Non-pigmented ciliary epithelial cell (primary cell): Measurements from ENCODE around the gene CAD.

Experiments used
- DNase-seq: peaks from one replicate; pipeline ENCODE4 v3.0.0-alpha.2; 2010; ENCODE audit warnings: low read depth

CAD gene

DNA sequence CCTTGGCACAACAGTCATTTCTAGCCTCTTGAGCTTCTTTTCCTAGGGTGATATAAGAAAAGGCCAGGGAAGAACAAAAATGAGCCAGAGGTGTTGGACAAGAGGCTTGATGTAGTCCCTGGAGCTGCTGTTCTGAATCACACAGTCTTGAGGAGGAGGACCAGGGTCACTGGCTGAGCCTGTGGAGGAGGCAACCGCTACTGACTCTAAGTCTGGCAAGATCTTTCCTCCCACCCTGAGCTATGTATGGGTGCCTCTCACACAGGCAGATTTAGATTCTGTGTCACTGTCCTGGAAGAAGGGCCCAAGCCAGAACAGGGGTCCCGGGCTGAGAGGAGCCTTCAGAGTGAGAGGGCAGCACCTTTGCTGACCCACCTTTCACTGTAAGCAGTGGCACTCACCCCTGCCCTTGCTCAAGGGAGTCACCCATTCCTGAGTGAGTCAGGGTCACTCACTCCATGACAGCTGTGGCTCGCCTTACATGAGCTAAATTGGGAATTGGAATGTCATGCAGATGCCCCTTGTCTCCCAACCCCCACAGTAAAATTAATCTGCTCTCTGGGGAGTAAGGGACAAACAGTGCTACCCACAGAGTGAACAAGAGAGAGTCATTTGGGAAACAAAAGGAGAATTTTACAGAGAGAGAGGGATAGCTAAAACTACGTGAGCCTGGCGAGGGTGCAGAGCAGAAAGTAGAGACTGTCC lies 64.8 kb downstream of the CAD start, which contains the start of gene TRIM54:
Gene TRIM54 (plus strand): TSS at position 575 of the 705 bp plus-strand sequence. CDS start 303 bp downstream, outside the sequence.
- no peak for DNase-seq

DNA sequence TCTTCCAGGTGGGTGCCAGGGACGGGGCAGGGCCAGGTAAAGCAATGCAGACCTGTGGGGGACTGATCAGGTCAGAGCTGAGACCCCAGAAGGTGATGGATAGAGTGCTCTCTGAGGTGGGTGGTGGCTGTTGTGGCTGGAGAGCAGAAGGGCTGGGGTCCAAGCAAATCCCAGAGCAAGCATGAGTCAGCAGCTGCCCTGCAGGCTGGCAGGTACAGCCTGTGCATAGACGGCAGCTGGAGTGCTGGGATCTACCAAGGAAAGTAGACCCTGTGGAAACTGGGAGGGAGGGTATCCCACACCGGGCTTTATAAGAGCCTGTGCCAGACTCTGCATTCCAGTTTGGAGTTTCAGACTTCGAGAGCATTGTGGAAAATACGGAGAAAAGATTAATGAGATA lies 65.7 kb downstream of the CAD start:
- no peak for DNase-seq

DNA sequence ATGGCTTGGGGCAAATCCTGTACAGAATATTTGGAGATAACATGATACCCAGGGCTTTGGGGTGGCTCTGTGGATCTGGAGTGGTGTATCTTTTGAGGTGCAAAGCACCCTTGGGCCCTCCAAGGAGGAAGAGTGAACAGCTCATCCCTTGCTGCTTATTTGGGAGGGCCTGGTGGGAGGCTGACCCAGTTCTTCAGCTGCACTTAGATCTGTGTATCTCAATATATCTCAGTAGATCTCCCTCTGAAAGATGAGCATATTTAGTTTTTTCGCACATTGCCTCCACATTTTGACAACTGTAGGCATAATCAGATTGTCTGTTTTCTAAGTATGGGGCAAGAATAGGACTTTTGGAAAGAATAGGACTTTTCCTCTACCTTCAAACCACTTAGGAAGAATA lies 67.8 kb downstream of the CAD start:
- DNase-seq: no peak

DNA sequence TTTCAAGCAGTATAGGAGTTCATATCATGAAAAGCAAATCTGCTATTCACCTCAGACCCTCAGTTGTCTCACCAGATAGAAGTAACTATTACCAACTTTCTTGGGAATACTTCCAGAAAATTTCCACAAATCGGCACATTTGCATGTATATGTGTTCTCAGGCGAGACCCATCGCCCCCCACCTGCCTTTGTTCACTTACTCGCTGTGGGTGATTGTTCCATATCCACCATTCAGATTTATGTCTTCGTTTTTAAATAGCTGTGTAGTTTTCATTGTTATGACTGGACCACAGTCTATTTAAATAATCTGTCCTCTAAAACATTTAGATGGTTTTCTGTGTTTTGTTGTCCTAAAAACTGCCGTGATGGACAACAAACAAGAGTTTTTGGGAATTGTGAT lies 68.3 kb downstream of the CAD start:
- DNase-seq: no peak

DNA sequence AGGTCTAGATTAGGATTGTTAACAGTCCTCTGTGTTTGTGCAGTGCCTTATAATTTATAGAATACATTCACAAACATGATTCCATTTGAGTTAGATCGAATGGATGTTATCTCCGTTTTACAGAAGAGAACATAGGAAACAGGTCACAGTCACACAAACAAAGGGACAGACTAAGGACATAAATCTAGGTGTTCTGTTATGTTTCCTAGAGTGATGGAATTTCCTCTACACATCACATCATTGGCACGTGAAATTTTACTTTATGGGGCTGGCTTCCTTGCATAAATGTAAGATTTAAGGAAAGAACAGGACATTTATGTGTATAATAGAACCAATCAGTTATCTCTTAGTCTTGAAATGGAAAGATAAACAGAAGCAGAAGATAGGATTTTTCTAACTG lies 71.4 kb downstream of the CAD start:
- DNase-seq: no peak

DNA sequence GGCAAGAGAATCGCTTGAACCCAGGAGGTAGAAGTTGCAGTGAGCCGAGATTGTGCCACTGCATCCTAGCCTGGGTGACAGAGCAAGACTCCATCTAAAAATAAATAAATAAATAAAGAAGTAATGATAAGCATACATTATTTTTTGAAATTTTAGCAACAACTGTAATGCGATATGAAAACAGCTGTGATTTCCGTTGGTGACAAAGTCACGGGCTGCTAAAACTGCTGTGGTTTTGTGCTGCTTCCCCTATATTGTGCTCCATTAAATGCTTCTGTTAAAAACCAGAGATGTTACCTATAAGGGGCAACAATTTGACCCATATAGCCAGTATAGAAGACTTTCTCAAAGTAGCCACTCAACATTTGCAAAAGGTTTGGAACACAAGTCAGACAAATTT lies 73.4 kb downstream of the CAD start:
- no peak for DNase-seq

DNA sequence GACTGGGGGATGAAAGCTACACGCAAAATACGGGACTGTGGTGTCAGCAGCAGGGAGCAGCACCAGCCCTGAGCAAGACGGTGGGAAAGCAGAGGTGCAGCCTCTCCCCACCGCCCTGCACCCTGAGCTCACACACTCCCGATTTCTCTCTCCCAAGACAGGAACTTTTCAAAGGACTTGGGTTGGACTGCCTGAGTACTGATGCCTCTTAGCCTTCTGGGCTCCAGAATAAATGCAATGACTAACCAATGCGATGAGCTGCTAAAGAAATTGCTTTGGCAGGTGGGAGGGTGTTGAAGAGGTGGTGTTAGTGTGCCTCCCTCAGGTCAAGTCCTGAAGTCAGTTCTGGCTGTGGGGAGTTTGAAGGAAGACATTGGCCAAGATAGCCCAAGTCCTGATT lies 74.7 kb downstream of the CAD start:
- DNase-seq: no peak
